Endothelial cell of umbilical vein (primary cell): Measurements from ENCODE around the gene AJAP1.

Source experiments
- CTCF ChIP-seq, 2 donors: IDR thresholded peaks; 1 replicate in 1 of 2; 2 replicates in 1 of 2; pipeline ENCODE4 v1.5.1; 2011; ENCODE audit warnings: low read length in 2 of 2, mild to moderate bottlenecking in 2 of 2, moderate library complexity in 2 of 2, control low read depth in 1 of 2, inconsistent platforms in 1 of 2, low read depth in 1 of 2; ENCODE audit not compliant: insufficient read depth in 1 of 2; ENCODE audit errors: extremely low read depth in 1 of 2
- EZH2 ChIP-seq: IDR thresholded peaks from 2 replicates; pipeline ENCODE4 v1.6.1; 2012; ENCODE audit warnings: borderline replicate concordance, low read depth, mild to moderate bottlenecking, moderate library complexity, low read length, inconsistent platforms; ENCODE audit not compliant: severe bottlenecking
- FOS ChIP-seq: IDR thresholded peaks from 2 replicates; pipeline ENCODE4 v1.6.1; 2011; ENCODE audit warnings: mild to moderate bottlenecking, low read length, moderate library complexity, borderline replicate concordance; ENCODE audit not compliant: insufficient read depth
- POLR2A ChIP-seq: IDR thresholded peaks from 2 replicates; pipeline ENCODE4 v1.6.1; 2012; ENCODE audit warnings: low read depth, mild to moderate bottlenecking, control low read depth, low read length
- POLR2AphosphoS5 ChIP-seq: IDR thresholded peaks from 2 replicates; pipeline ENCODE4 v1.6.1; 2012; ENCODE audit warnings: low read depth, mild to moderate bottlenecking, control low read depth, low read length, moderate library complexity; ENCODE audit not compliant: insufficient read depth
- TF ChIP-seq, protein P1 (sequence below): IDR thresholded peaks from 2 replicates; pipeline ENCODE4 v1.6.1; 2011; ENCODE audit not compliant: insufficient read depth, insufficient read length

GRCh38 chr1:4627353-4627752 lies 27.1 kb upstream of the AJAP1 start:
- no peak for TF ChIP-seq CTCF (IDR thresholded peaks at IDR 0.05; ENCODE audit: extremely low read depth in 1 of 2, insufficient read depth in 1 of 2, low read depth in 1 of 2, low read length in 2 of 2)
- TF ChIP-seq POLR2A: no peak
- TF ChIP-seq POLR2AphosphoS5: no peak
- no peak for TF ChIP-seq EZH2
- TF ChIP-seq FOS: no peak
- TF ChIP-seq, protein P1, sequence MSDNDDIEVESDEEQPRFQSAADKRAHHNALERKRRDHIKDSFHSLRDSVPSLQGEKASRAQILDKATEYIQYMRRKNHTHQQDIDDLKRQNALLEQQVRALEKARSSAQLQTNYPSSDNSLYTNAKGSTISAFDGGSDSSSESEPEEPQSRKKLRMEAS: no peak
